ENCODE results near the gene IGSF8. TPM values are rescaled to one million over a fixed set of nuclear protein-coding genes. Genes with fewer than 3 reads are reported as not detected.

The IGSF8 gene
- total and polyA plus RNA-seq, 2 of the 8 experiments (the other 6 are each of a cell fraction or from before 2014, with no cell fraction given) = 69.6 to 132 TPM

GRCh38 chr1:160043543-160043942 is 54.9 kb downstream of the IGSF8 start:
- H4K20me1 ChIP-seq (replicated peaks in 1 of 2; ENCODE audit: control insufficient read depth in 1 of 2, insufficient read depth in 2 of 2, low read length in 2 of 2) = no peaks in the 10 kb centered on the region
- no peaks in the 10 kb centered on the region for H3K9me3 ChIP-seq (ENCODE audit: insufficient read depth in 2 of 2, low read depth in 1 of 2, low read length in 1 of 2)
- H3K79me2 ChIP-seq (ENCODE audit: control insufficient read depth in 1 of 2, insufficient read depth in 2 of 2, low read length in 2 of 2) = no peaks in the 10 kb centered on the region
- no peak overlapping the region for H3K4ac ChIP-seq (replicated peaks; ENCODE audit: insufficient read length, low read depth, low read length)
- no peak overlapping the region for H3K4me3 ChIP-seq (ENCODE audit: extremely low read depth in 1 of 4, insufficient read depth in 2 of 4, low read depth in 3 of 4, low read length in 4 of 4)
- no peaks in the 10 kb centered on the region; a peak in 1 of 7 replicates for H3K27me3 ChIP-seq (replicated peaks in 1 of 4; ENCODE audit: control insufficient read depth in 3 of 4, extremely low read depth in 1 of 4, insufficient read depth in 3 of 4, low read length in 3 of 4)
- H3K14ac ChIP-seq (ENCODE audit: insufficient read length) = no peak overlapping the region
- DNase-seq (ENCODE audit: low read depth in 1 of 2, low spot score in 2 of 2) (no peak), FAIRE-seq (no peak)
- no peak overlapping the region for H3K23ac ChIP-seq (ENCODE audit: insufficient read length)
- no peak overlapping the region for H2AK5ac ChIP-seq (ENCODE audit: low read depth, low read length)
- CTCF ChIA-PET (ENCODE audit: partially characterized antibody) = interaction anchor here (0.9 to 46.4 kb wide), 3 partner anchors 10 to 119 kb away, joined by 3 to 1874 read pairs (median 7); partner anchors contain the start of genes IGSF8, KCNJ10 and KCNJ9
- no peak overlapping the region for H2BK5ac ChIP-seq (ENCODE audit: low read depth, low read length)
- no peaks in the 10 kb centered on the region; the same call in 1 of the 2 replicates for H3K79me1 ChIP-seq (ENCODE audit: low read depth, low read length)
- no peak overlapping the region for H4K91ac ChIP-seq (replicated peaks; ENCODE audit: insufficient read length, low read length)
- H4K8ac ChIP-seq (ENCODE audit: extremely low read depth, insufficient read depth, low read length) = no peak overlapping the region
- no peak overlapping the region for H3K27ac ChIP-seq (ENCODE audit: low read depth, low read length)
- no peak overlapping the region for H3K4me2 ChIP-seq (ENCODE audit: insufficient read depth in 1 of 2, low read depth in 2 of 2, low read length in 2 of 2)
- H2AFZ ChIP-seq (ENCODE audit: low read length) = no peak overlapping the region
- TF ChIP-seq EP300 (IDR thresholded peaks at IDR 0.05; ENCODE audit: borderline replicate concordance in 1 of 2, low read depth in 2 of 2, low read length in 2 of 2) (no peak), CTBP2 (IDR thresholded peaks at IDR 0.05; ENCODE audit: borderline replicate concordance, insufficient read depth, insufficient read length, low read length) (no peak), ZNF274 (IDR thresholded peaks at IDR 0.05; ENCODE audit: borderline replicate concordance, extremely low read depth, low read length) (no peak), SUZ12 (IDR thresholded peaks at IDR 0.05; ENCODE audit: low read length) (no peak), CEBPB (IDR thresholded peaks at IDR 0.05; ENCODE audit: low read depth, low read length) (no peak), NANOG (IDR thresholded peaks at IDR 0.05; ENCODE audit: insufficient read depth, low read depth, low read length, poor library complexity, severe bottlenecking) (no peak), CREB1 (IDR thresholded peaks at IDR 0.05) (no peak), BRCA1 (IDR thresholded peaks at IDR 0.05; ENCODE audit: low read depth, low read length) (no peak), GTF2F1 (IDR thresholded peaks at IDR 0.05; ENCODE audit: borderline replicate concordance, low read depth, low read length) (no peak), RBBP5 (IDR thresholded peaks at IDR 0.05; ENCODE audit: borderline replicate concordance, low read depth, low read length) (no peak), SP1 (IDR thresholded peaks at IDR 0.05; ENCODE audit: low read depth, low read length) (no peak), TAF7 (optimal IDR thresholded peaks at IDR 0.05; ENCODE audit: borderline replicate concordance, low read depth, low read length) (no peak)
- TF ChIP-seq, protein P1, sequence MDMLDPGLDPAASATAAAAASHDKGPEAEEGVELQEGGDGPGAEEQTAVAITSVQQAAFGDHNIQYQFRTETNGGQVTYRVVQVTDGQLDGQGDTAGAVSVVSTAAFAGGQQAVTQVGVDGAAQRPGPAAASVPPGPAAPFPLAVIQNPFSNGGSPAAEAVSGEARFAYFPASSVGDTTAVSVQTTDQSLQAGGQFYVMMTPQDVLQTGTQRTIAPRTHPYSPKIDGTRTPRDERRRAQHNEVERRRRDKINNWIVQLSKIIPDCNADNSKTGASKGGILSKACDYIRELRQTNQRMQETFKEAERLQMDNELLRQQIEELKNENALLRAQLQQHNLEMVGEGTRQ (IDR thresholded peaks at IDR 0.05; ENCODE audit: low read length) = no peak
- no peaks in the 10 kb centered on the region; the same call in 1 of the 2 replicates for H3K23me2 ChIP-seq (ENCODE audit: low read depth, low read length)
- no peak overlapping the region for H2BK20ac ChIP-seq (ENCODE audit: low read length)
- no peak overlapping the region for H3K9ac ChIP-seq (replicated peaks in 1 of 4; ENCODE audit: extremely low read depth in 1 of 4, low read depth in 3 of 4, low read length in 3 of 4)
- POLR2A ChIA-PET (ENCODE audit: partially characterized antibody) = interaction anchor here (1.5 kb wide), 1 partner anchor 9 kb away, joined by 3 read pairs; no protein-coding TSS in a partner anchor
- no peaks in the 10 kb centered on the region for H3K36me3 ChIP-seq (ENCODE audit: control insufficient read depth in 2 of 4, insufficient read depth in 4 of 4, low read length in 3 of 4)
- no peak overlapping the region for H3K56ac ChIP-seq (replicated peaks; ENCODE audit: insufficient read length, low read depth, low read length)
- no peak overlapping the region for H2BK12ac ChIP-seq (ENCODE audit: low read depth, low read length)
- no peak overlapping the region for H2BK15ac ChIP-seq (ENCODE audit: low read length)
- H4K5ac ChIP-seq (ENCODE audit: insufficient read length, low read depth, low read length) = no peak overlapping the region
- no peak overlapping the region for H3K18ac ChIP-seq (ENCODE audit: extremely low read depth, low read length)
- H3K4me1 ChIP-seq (replicated peaks in 1 of 4; ENCODE audit: control insufficient read depth in 3 of 4, insufficient read depth in 4 of 4, low read length in 3 of 4) = peaks cover 9 to 21% (median 12%) of the 10 kb centered on the region in 4 experiments
- no peak overlapping the region for H2BK120ac ChIP-seq (replicated peaks; ENCODE audit: low read depth, low read length)

Data from H1 (cell line).